ENCODE data around the gene CSMD2. TPM values are rescaled to one million over a fixed set of nuclear protein-coding genes. Genes with fewer than 3 reads are reported as not detected.

CSMD2 gene
- total RNA-seq, 1 experiment from 2014 or later, result 0.22 TPM

GRCh38 chr1:34143975-34144374 lies 21.1 kb downstream of the CSMD2 start:
- ChIA-PET RAD21 (ENCODE audit: low non-redundant PET in 1 of 2, low total read pairs in 2 of 2, uncharacterized antibody in 2 of 2, unreplicated experiment in 2 of 2) (no interaction called here), POLR2A (no interaction called here), CTCF (no interaction called here)
- peaks cover 29% of the 10 kb centered on the region for H3K27me3 ChIP-seq (ENCODE audit: insufficient read depth, low read length)
- no peaks in the 10 kb centered on the region for H3K36me3 ChIP-seq (ENCODE audit: control insufficient read depth in 1 of 2, insufficient read depth in 2 of 2, low read length in 2 of 2)
- H2AFZ ChIP-seq (ENCODE audit: low read depth, low read length, poor library complexity, severe bottlenecking), result no peak overlapping the region
- no peak overlapping the region for H3K27ac ChIP-seq (ENCODE audit: low read depth, low read length)
- intact Hi-C loops (cut with micrococcal nuclease), result no loop called here
- no peak for ATAC-seq
- no peak overlapping the region for H3K4me3 ChIP-seq (replicated peaks in 1 of 2; ENCODE audit: low read depth in 1 of 2, low read length in 2 of 2)
- H4K20me1 ChIP-seq (ENCODE audit: insufficient read depth), result no peaks in the 10 kb centered on the region
- H3K79me2 ChIP-seq (ENCODE audit: insufficient read depth, low read length), result no peaks in the 10 kb centered on the region
- no peaks in the 10 kb centered on the region for H3K9me2 ChIP-seq (ENCODE audit: insufficient read depth)
- TF ChIP-seq SRF (IDR thresholded peaks at IDR 0.05; ENCODE audit: low read depth) (no peak), ZFX (IDR thresholded peaks at IDR 0.05) (no peak), FOSL1 (IDR thresholded peaks at IDR 0.05; ENCODE audit: low read depth) (no peak), TCF7L2 (IDR thresholded peaks at IDR 0.05; ENCODE audit: borderline replicate concordance, extremely low read depth, insufficient read depth, insufficient read length) (no peak), JUND (IDR thresholded peaks at IDR 0.05) (no peak), SIN3A (IDR thresholded peaks at IDR 0.05; ENCODE audit: low read depth) (no peak), ZNF274 (IDR thresholded peaks at IDR 0.05; ENCODE audit: low read depth, low read length) (no peak), POLR2AphosphoS5 (IDR thresholded peaks at IDR 0.05; ENCODE audit: low read depth, low read length) (no peak), ATF3 (IDR thresholded peaks at IDR 0.05) (no peak), REST (IDR thresholded peaks at IDR 0.05; ENCODE audit: low read depth) (no peak), CTCF (IDR thresholded peaks at IDR 0.05 in 2 of 3, conservative IDR thresholded peaks at IDR 0.05 in 1 of 3; ENCODE audit: borderline replicate concordance in 1 of 3, insufficient read depth in 1 of 3, low read depth in 2 of 3, low read length in 2 of 3) (no peak), MAX (IDR thresholded peaks at IDR 0.05) (no peak), ELF1 (IDR thresholded peaks at IDR 0.05; ENCODE audit: borderline replicate concordance, low read depth) (no peak), SP1 (IDR thresholded peaks at IDR 0.05; ENCODE audit: low read depth) (no peak), CBX3 (IDR thresholded peaks at IDR 0.05; ENCODE audit: low read depth) (no peak), CEBPB (IDR thresholded peaks at IDR 0.05; ENCODE audit: low read depth) (no peak), YY1 (IDR thresholded peaks at IDR 0.05; ENCODE audit: extremely low read depth, insufficient replicate concordance, low read depth, low read length) (no peak)
- H3K4me1 ChIP-seq (ENCODE audit: control insufficient read depth in 1 of 2, insufficient read depth in 2 of 2, low read length in 2 of 2), result no peaks in the 10 kb centered on the region
- no peaks in the 10 kb centered on the region for H3K9me3 ChIP-seq (ENCODE audit: control insufficient read depth in 1 of 2, insufficient read depth in 1 of 2, low read depth in 1 of 2, low read length in 2 of 2)
- no peak overlapping the region for H3K9ac ChIP-seq (ENCODE audit: low read length)
- DNase-seq (ENCODE audit: low read depth, low spot score), result no peak
- no TSS peak for BruUV-seq (replicated peaks)
- no peak overlapping the region for H3K4me2 ChIP-seq (ENCODE audit: low read length)
